Left cardiac atrium (tissue), 2 donors: ENCODE measurements around the gene METTL2A. TPM values are rescaled to one million over a fixed set of nuclear protein-coding genes. Genes with fewer than 3 reads are reported as not detected.

Experiments used
- total RNA-seq, 2 donors: library from RNA; stranded (reverse); fragmentation: NEBNext Ultra II Directional; extraction: Animal tissue kit (Norgen Biotek cat#: 25700); gene quantifications; one replicate each; pipeline ENCODE4 v1.2.1, GENCODE V29; 2021
- donor health status: DM: no; HTN: yes; CAD: no; lungs with severe emphysema.
- donor health status: DM: yes; HTN: yes; CAD: no.

The METTL2A gene
- total RNA-seq, 2 donors from 2014 or later, result 16.3 to 17.6 TPM

Other genes with a start within 250 kb of the METTL2A start
- gene EFCAB3, start 43.3 kb upstream of the METTL2A start, total RNA-seq, result not detected
- gene TLK2, start 54.9 kb downstream of the METTL2A start, total RNA-seq, result 10 to 100 TPM; 25.5 to 26.1 TPM
- 10 to 100 TPM; 57.5 to 60.6 TPM for gene MRC2, start 203.8 kb downstream of the METTL2A start, total RNA-seq